Pancreas (tissue), 10 donors: ENCODE data around the gene ZNF512B. TPM values are rescaled to one million over a fixed set of nuclear protein-coding genes. Genes with fewer than 3 reads are reported as not detected.
A peak's percentile ranks its signal among the peaks of the same experiment; 100 is the strongest.

ENCODE experiments used
- ATAC-seq, 4 donors: fragments of 200-7000 bp; cut with Tn5 transposase; one replicate each; pipeline versions ENCODE4 v1.8.0 to v1.9.1; 2020; ENCODE audit warnings: mild to moderate bottlenecking in 4 of 4, moderate library complexity in 4 of 4
- DNase-seq, 6 donors: peaks; one replicate each; pipeline ENCODE4 v3.0.0-alpha.2; 2020
- FAIRE-seq: peaks from 2 replicates; lab custom pipeline; 2012; peaks lifted over from hg19 to GRCh38; lab: Jason Lieb, UNC
- H3K27ac ChIP-seq, 4 donors: fragments of 200-600 bp; sonication (generic); 1 replicate in 3 of 4; 2 replicates in 1 of 4; pipeline versions ENCODE4 v1.5.0 to v1.8.0; 2020
- H3K27me3 ChIP-seq, 4 donors: fragments of 200-600 bp; one replicate each; pipeline ENCODE4 v1.8.0; 2021
- H3K36me3 ChIP-seq, 3 donors: fragments of 200-600 bp; sonication (generic) in 1 of 3; one replicate each; pipeline versions ENCODE4 v1.5.0 to v1.8.0; 2020 to 2021
- H3K4me1 ChIP-seq, 3 donors: fragments of 200-600 bp; one replicate each; pipeline ENCODE4 v1.8.0; 2021
- H3K4me3 ChIP-seq, 4 donors: fragments of 200-600 bp; sonication (generic) in 2 of 4; one replicate each; pipeline versions ENCODE4 v1.5.0 to v1.8.0; 2020 to 2021
- H3K9me3 ChIP-seq, 4 donors: fragments of 200-600 bp; one replicate each; pipeline ENCODE4 v1.8.0; 2021
- CTCF ChIP-seq, 4 donors: fragments of 200-600 bp; sonication (generic) in 3 of 4; IDR thresholded peaks; one replicate each; pipeline versions ENCODE4 v1.5.0 to v1.8.0; 2021; ENCODE audit warnings: antibody characterized with exemption in 4 of 4
- WGBS, 2 donors: extraction: QIAGEN DNeasy Blood & Tissue Kit; methylation state at CpG; one replicate each; pipeline ENCODE4 v1.1.7; 2013; 5-methylcytosine and 5-hydroxymethylcytosine counted together
- intact Hi-C, 3 donors: fragments of 100-400 bp; cut with DNase I; formaldehyde crosslinking; loops; one replicate each; pipeline versions ENCODE4 v1.11.1 to v1.14.2; 2022
- polyA plus RNA-seq, 2 donors: library from polyadenylated mRNA; stranded (reverse); fragments of 200-250 nt; gene quantifications; one replicate each; pipeline ENCODE4 v1.2.3, GENCODE V29; 2013
- total RNA-seq, 6 donors: library from RNA; stranded (reverse); fragmentation: NEBNext Ultra II Directional in 4 of 6; extraction: Animal tissue kit (Norgen Biotek cat#: 25700) in 4 of 6; gene quantifications; one replicate each; pipeline versions ENCODE4 v1.2.1 to v1.2.4, GENCODE V29; 2021 to 2023
- donor health status: healthy with polysubstance abuse.
- donor health status: DM: no; HTN: no; CAD: no; lungs with moderate emphysema.
- donor health status: DM: no; HTN: no; CAD: no.
- donor health status: control.
- donor health status: control.
- donor health status: Bipolar disorder and iron deficiency.
- donor health status: DM: yes; HTN: yes; CAD: no.
- donor health status: DM: no; HTN: no; CAD: no.
- donor health status: DM: no; HTN: no; CAD: no.
- donor health status: DM: yes; HTN: yes; CAD: no.

The ZNF512B gene
- total and polyA plus RNA-seq, 8 donors, result 8.5 to 22.0 (median 11.4) TPM

GRCh38 chr20:63950701-63951397 lies 18.9 kb downstream of the ZNF512B start:
- TF ChIP-seq CTCF (IDR thresholded peaks at IDR 0.05), result no peak
- intact Hi-C loops, result no loop called here
- FAIRE-seq, result no peak
- Histone ChIP-seq H3K27me3 (no peaks in the 10 kb centered on the region), H3K4me1 (peaks cover 23 to 44% (median 23%) of the 10 kb centered on the region in 3 donors), H3K9me3 (no peaks in the 10 kb centered on the region), H3K4me3 (no peak overlapping the region), H3K36me3 (peaks cover 0 to under 1% (median 0%) of the 10 kb centered on the region in 3 donors), H3K27ac (peak overlapping the region in 1 of 4 donors; percentile 22)
- no peak for ATAC-seq
- 62 to 67% methylated on average over 20 of the region's 20 CpGs for WGBS, 2 donors
- peak in 3 of 6 donors; percentile 16 to 80 (median 50) for DNase-seq

GRCh38 chr20:63947638-63948456 lies 21.9 kb downstream of the ZNF512B start:
- Histone ChIP-seq H3K9me3 (no peaks in the 10 kb centered on the region), H3K36me3 (peaks cover 0 to 31% (median 7%) of the 10 kb centered on the region in 3 donors), H3K27ac (no peak overlapping the region), H3K27me3 (no peaks in the 10 kb centered on the region), H3K4me1 (peaks cover 14 to 31% (median 23%) of the 10 kb centered on the region in 3 donors), H3K4me3 (no peak overlapping the region)
- ATAC-seq, result no peak
- no peak for TF ChIP-seq CTCF (IDR thresholded peaks at IDR 0.05)
- FAIRE-seq, result no peak
- intact Hi-C loops, result no loop called here
- peak in 4 of 6 donors; percentile 19 to 77 (median 42) for DNase-seq
- 42 to 62% methylated on average over 27 of the region's 27 CpGs for whole genome bisulfite sequencing, 2 donors

DNA sequence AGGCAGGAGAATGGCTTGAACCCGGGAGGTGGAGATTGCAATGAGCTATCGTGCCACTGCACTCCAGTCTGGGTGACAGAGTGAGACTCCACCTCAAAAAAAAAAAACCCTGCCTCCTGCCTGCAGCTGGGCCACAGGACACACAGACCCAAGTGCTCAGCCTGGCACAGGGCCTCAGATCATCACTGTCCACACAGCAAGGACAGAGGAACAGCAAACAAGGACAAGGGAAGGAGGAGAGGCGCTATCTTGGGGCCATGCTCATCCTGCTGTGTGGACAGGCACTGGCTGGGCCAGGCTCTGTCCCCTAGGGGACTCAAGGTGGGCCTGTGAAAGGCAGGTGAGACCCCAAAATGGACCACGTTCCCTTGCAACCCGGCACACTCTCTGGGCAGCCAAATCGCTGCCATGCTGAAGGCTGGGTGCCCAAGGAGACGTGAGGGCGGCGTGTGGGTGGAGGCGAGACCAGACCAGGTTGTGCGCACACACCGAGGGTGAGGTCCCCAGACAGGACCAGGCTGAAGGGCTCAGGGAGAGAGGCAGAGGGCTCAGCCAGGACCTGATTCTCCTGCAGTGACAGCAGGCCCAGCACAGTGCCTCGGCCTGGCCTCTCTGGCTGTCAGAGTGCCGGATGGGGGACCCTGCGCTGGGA lies 22.6 kb downstream of the ZNF512B start:
- 69 to 71% methylated on average over 15 of the region's 15 CpGs for WGBS, 2 donors
- Histone ChIP-seq H3K36me3 (peaks cover 0 to 34% (median 7%) of the 10 kb centered on the region in 3 donors), H3K27me3 (no peaks in the 10 kb centered on the region), H3K4me3 (no peak overlapping the region), H3K27ac (no peak overlapping the region), H3K9me3 (no peaks in the 10 kb centered on the region), H3K4me1 (peaks cover 14 to 31% (median 23%) of the 10 kb centered on the region in 3 donors)
- TF ChIP-seq CTCF (IDR thresholded peaks at IDR 0.05), result no peak
- no peak for ATAC-seq
- FAIRE-seq, result no peak
- DNase-seq, result peak in 4 of 6 donors; percentile 23 to 70 (median 46)
- intact Hi-C loops, result no loop called here

DNA sequence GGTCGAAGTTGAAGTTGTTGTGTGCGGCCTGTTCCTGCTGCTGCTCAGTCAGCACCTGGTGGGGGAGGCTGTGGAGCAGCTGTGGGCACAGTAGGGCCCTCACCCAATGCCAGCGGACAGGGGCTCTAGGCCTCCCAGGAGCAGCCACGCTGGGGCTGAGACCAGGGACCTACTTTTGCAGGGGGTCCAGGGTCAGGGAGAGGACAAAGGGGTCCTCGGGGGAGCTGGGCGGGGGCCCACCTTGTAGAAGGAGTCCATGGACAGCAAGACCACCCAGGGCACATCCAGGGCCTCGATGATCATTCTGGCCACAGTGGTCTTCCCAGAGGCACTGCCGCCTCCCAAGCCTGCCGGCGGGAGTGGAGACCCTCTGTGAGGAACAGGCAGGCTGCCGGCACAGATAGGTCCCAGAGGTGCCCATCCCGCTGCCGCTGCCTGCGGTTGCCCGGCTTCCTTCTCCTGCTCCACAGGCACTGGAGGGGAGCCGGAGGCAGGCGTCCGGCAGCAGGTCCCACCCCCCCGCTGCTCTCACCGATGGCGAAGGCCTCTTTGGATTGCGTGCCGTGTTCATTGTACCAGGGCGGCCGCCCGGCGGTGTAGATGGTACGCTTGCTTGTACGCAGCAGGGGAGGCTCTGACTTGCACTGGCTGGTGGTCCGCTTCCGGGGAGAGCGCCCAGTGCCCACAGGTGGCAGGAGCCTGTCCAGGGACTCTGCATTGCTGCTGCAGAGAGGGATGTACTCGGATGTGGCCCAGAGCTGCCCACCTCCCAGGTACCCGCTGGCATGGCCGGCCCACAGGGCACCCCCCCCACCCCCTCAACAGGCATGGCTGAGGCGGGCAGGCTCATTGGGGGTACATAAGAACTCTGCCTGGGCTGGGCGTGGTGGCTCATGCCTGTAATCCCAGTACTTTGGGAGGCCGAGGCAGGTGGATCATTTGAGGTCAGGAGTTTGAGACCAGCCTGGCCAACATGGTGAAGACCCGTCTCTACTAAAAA lies 23.5 kb downstream of the ZNF512B start:
- H3K27ac ChIP-seq, result no peak overlapping the region
- FAIRE-seq (no peak), DNase-seq (peak in 3 of 6 donors; percentile 39 to 80 (median 61)), ATAC-seq (no peak)
- H3K36me3 ChIP-seq, result peaks cover 0 to 34% (median 7%) of the 10 kb centered on the region in 3 donors
- no peaks in the 10 kb centered on the region for H3K9me3 ChIP-seq
- 91 to 93% methylated on average over 37 to 39 of the region's 39 CpGs for WGBS, 2 donors
- no peak overlapping the region for H3K4me3 ChIP-seq
- peaks cover 13 to 31% (median 22%) of the 10 kb centered on the region in 3 donors for H3K4me1 ChIP-seq
- no peaks in the 10 kb centered on the region for H3K27me3 ChIP-seq
- intact Hi-C loops, result no loop called here
- no peak for TF ChIP-seq CTCF (IDR thresholded peaks at IDR 0.05)
